ENCODE data around the gene RFX4. TPM values are rescaled to one million over a fixed set of nuclear protein-coding genes. Genes with fewer than 3 reads are reported as not detected.

Gene RFX4
- total RNA-seq, 1 experiment from 2014 or later: not detected

DNA sequence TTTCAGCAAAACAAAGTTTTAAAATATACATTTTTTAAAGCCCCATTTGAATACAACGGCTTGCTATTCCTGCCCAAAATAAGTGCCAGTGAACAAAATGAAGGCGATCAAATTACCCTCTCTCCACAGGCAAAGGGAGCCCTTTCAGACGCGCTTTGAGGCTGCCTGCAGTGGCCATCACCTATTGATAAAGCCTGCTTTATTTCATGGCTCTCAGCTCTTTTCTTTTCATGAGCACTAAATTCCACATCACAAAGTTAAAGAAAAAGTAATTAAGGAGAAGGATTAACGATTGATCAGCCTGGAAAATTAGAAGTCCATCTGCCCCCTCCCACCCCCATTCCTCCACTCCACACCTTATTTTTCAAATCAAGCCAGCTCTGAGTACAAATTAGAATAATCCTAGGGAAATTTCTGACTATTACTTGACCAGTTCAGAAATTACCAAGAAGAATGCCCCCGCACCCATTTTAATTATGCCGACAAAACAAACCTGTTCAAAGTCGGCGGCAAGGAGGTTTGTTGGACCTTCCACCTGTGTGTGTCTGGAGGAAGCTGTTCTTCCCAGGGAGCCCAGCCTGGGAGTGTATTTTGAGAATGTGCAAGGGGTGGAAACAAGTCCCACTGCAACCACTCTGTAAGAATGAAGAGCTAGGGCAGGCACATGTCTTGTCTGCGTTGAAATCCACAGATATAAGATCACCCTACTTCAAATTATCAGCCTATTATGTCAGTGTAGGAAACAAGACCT, 127.5 kb downstream of the RFX4 start:
- Mint-ChIP-seq H3K27me3 (ENCODE audit: unreplicated experiment) (no peaks in the 10 kb centered on the region), H3K9me3 (ENCODE audit: low read depth, unreplicated experiment) (no peaks in the 10 kb centered on the region), H3K4me1 (ENCODE audit: low read depth, unreplicated experiment) (no peaks in the 10 kb centered on the region), H3K27ac (ENCODE audit: unreplicated experiment) (no peak overlapping the region), H3K4me3 (ENCODE audit: low read depth, unreplicated experiment) (no peak overlapping the region), H3K36me3 (ENCODE audit: insufficient read depth, unreplicated experiment) (no peaks in the 10 kb centered on the region)
- CTCF ChIA-PET: no interaction called here
- DNase-seq: no peak
- no TSS peak for BruUV-seq (replicated peaks)
- intact Hi-C loops (cut with micrococcal nuclease; ENCODE audit: unreplicated experiment): no loop called here
- TF ChIP-seq, protein P1, sequence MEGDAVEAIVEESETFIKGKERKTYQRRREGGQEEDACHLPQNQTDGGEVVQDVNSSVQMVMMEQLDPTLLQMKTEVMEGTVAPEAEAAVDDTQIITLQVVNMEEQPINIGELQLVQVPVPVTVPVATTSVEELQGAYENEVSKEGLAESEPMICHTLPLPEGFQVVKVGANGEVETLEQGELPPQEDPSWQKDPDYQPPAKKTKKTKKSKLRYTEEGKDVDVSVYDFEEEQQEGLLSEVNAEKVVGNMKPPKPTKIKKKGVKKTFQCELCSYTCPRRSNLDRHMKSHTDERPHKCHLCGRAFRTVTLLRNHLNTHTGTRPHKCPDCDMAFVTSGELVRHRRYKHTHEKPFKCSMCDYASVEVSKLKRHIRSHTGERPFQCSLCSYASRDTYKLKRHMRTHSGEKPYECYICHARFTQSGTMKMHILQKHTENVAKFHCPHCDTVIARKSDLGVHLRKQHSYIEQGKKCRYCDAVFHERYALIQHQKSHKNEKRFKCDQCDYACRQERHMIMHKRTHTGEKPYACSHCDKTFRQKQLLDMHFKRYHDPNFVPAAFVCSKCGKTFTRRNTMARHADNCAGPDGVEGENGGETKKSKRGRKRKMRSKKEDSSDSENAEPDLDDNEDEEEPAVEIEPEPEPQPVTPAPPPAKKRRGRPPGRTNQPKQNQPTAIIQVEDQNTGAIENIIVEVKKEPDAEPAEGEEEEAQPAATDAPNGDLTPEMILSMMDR (IDR thresholded peaks at IDR 0.05; ENCODE audit: unreplicated experiment): no peak

- BruUV-seq (replicated peaks): no TSS peak
- no peak for DNase-seq
- no peaks in the 10 kb centered on the region for H3K4me1 Mint-ChIP-seq (ENCODE audit: low read depth, unreplicated experiment)
- TF ChIP-seq, protein P1 (IDR thresholded peaks at IDR 0.05; ENCODE audit: unreplicated experiment): no peak
- intact Hi-C loops (cut with micrococcal nuclease; ENCODE audit: unreplicated experiment): no loop called here
- H3K9me3 Mint-ChIP-seq (ENCODE audit: low read depth, unreplicated experiment): no peaks in the 10 kb centered on the region
- CTCF ChIA-PET: no interaction called here
- H3K27ac Mint-ChIP-seq (ENCODE audit: unreplicated experiment): no peak overlapping the region
- no peaks in the 10 kb centered on the region for H3K27me3 Mint-ChIP-seq (ENCODE audit: unreplicated experiment)
- no peaks in the 10 kb centered on the region for H3K36me3 Mint-ChIP-seq (ENCODE audit: insufficient read depth, unreplicated experiment)
- no peak overlapping the region for H3K4me3 Mint-ChIP-seq (ENCODE audit: low read depth, unreplicated experiment)
Observed at GRCh38 chr12:106711316-106711715, 128.5 kb downstream of the RFX4 start.

DNA sequence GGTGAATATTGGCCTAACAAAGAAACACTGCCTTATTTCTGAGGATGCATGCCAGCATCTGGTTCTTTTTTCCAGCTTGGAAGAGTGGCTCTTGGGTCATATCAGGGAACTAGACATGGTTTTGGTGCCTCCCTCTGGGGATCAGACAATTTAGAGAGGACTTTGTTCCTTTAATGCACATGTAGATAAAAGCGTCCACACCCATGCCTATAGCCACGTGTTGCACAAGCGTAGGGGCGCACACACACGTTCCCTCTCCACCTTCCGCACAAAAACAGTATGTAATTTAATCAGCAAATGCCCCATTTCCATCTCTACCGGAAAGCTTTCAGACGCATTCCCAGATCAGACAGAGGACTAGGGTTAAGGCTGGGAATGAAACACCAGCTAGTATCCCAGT, 130.0 kb downstream of the RFX4 start:
- no TSS peak for BruUV-seq (replicated peaks)
- Mint-ChIP-seq H3K27me3 (ENCODE audit: unreplicated experiment) (no peaks in the 10 kb centered on the region), H3K27ac (ENCODE audit: unreplicated experiment) (no peak overlapping the region), H3K36me3 (ENCODE audit: insufficient read depth, unreplicated experiment) (no peaks in the 10 kb centered on the region), H3K4me3 (ENCODE audit: low read depth, unreplicated experiment) (no peak overlapping the region), H3K9me3 (ENCODE audit: low read depth, unreplicated experiment) (no peaks in the 10 kb centered on the region), H3K4me1 (ENCODE audit: low read depth, unreplicated experiment) (no peaks in the 10 kb centered on the region)
- CTCF ChIA-PET: no interaction called here
- DNase-seq: no peak
- TF ChIP-seq, protein P1 (IDR thresholded peaks at IDR 0.05; ENCODE audit: unreplicated experiment): no peak
- intact Hi-C loops (cut with micrococcal nuclease; ENCODE audit: unreplicated experiment): no loop called here

DNA sequence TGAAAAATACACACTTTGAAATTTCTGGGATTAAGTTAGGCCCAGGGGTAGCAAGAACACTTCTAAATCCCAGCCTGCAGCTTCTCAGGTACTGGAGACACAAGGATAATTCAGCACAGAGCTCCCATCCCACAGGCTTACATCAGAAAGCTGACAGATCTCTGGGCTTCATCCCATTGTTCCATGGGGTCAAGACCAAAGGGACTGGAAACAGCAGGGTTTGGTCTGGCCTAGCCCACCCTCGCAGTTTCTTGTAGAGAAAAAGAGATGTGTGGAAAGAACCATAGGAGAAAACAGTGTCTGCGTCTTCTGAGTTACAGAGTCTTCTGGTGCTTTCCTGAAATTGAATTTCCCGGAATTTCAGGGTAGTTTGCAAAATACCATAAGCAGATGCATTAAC, 132.1 kb downstream of the RFX4 start:
- CTCF ChIA-PET: no interaction called here
- no peaks in the 10 kb centered on the region for H3K27me3 Mint-ChIP-seq (ENCODE audit: unreplicated experiment)
- H3K4me1 Mint-ChIP-seq (ENCODE audit: low read depth, unreplicated experiment): no peaks in the 10 kb centered on the region
- BruUV-seq (replicated peaks): no TSS peak
- no peak for DNase-seq
- TF ChIP-seq, protein P1 (IDR thresholded peaks at IDR 0.05; ENCODE audit: unreplicated experiment): no peak
- H3K9me3 Mint-ChIP-seq (ENCODE audit: low read depth, unreplicated experiment): no peaks in the 10 kb centered on the region
- no peak overlapping the region for H3K4me3 Mint-ChIP-seq (ENCODE audit: low read depth, unreplicated experiment)
- no peaks in the 10 kb centered on the region for H3K36me3 Mint-ChIP-seq (ENCODE audit: insufficient read depth, unreplicated experiment)
- intact Hi-C loops (cut with micrococcal nuclease; ENCODE audit: unreplicated experiment): no loop called here
- no peak overlapping the region for H3K27ac Mint-ChIP-seq (ENCODE audit: unreplicated experiment)

Data from Calu3 (cell line).